ENCODE results near the gene SRD5A1. TPM values are rescaled to one million over a fixed set of nuclear protein-coding genes. Genes with fewer than 3 reads are reported as not detected.

The SRD5A1 gene
- total and polyA plus RNA-seq, 2 of the 8 experiments (the other 6 are each of a cell fraction or from before 2014, with no cell fraction given) = 34.7 to 42.4 TPM

- no peaks in the 10 kb centered on the region for H3K23me2 ChIP-seq (ENCODE audit: low read depth, low read length)
- 79% methylated on average over 14 of the region's 14 CpGs; no CpG with 5 or more reads in 1 of the 2 experiments for WGBS, 2 experiments (ENCODE audit: extremely low coverage in 1 of 2, insufficient coverage in 1 of 2, insufficient read length in 1 of 2, insufficient replicate concordance in 2 of 2, low coverage in 1 of 2, low lambda C conversion rate in 2 of 2, missing lambda C conversion rate in 1 of 2)
- no peak overlapping the region for H3K27ac ChIP-seq (ENCODE audit: low read depth, low read length)
- no peak overlapping the region for H4K5ac ChIP-seq (ENCODE audit: insufficient read length, low read depth, low read length)
- no peak overlapping the region for H2BK20ac ChIP-seq (ENCODE audit: low read length)
- H3K4ac ChIP-seq (replicated peaks; ENCODE audit: insufficient read length, low read depth, low read length) = no peak overlapping the region
- FAIRE-seq = no peak
- no peak overlapping the region for H3K23ac ChIP-seq (ENCODE audit: insufficient read length)
- H3K56ac ChIP-seq (replicated peaks; ENCODE audit: insufficient read length, low read depth, low read length) = no peak overlapping the region
- no peak overlapping the region for H4K8ac ChIP-seq (ENCODE audit: extremely low read depth, insufficient read depth, low read length)
- no peak overlapping the region for H3K18ac ChIP-seq (ENCODE audit: extremely low read depth, low read length)
- no peak overlapping the region for H2BK120ac ChIP-seq (replicated peaks; ENCODE audit: low read depth, low read length)
- no peak overlapping the region for H2BK5ac ChIP-seq (ENCODE audit: low read depth, low read length)
- no peak overlapping the region for H2AK5ac ChIP-seq (ENCODE audit: low read depth, low read length)
- H3K36me3 ChIP-seq (ENCODE audit: control insufficient read depth in 2 of 4, insufficient read depth in 4 of 4, low read length in 3 of 4) = no peaks in the 10 kb centered on the region
- H3K4me1 ChIP-seq (replicated peaks in 1 of 4; ENCODE audit: control insufficient read depth in 3 of 4, insufficient read depth in 4 of 4, low read length in 3 of 4) = peaks cover 3 to 11% (median 7%) of the 10 kb centered on the region in 4 experiments; a peak in 6 of 7 replicates
- H3K79me2 ChIP-seq (ENCODE audit: control insufficient read depth in 1 of 2, insufficient read depth in 2 of 2, low read length in 2 of 2) = peaks cover 17 to 96% of the 10 kb centered on the region in 2 experiments
- POLR2A ChIA-PET (ENCODE audit: partially characterized antibody) = interaction anchor here (1.0 to 1.9 kb wide), 2 partner anchors 12 to 14 kb away, joined by 3 to 5 read pairs; no protein-coding TSS in a partner anchor
- no peaks in the 10 kb centered on the region for H3K27me3 ChIP-seq (replicated peaks in 1 of 4; ENCODE audit: control insufficient read depth in 3 of 4, extremely low read depth in 1 of 4, insufficient read depth in 3 of 4, low read length in 3 of 4)
- H2BK15ac ChIP-seq (ENCODE audit: low read length) = no peak overlapping the region
- CTCF ChIA-PET (ENCODE audit: partially characterized antibody) = interaction anchor here (1.2 to 4.1 kb wide), 4 partner anchors 9 to 266 kb away, joined by 3 to 25 read pairs (median 4); no protein-coding TSS in a partner anchor
- no peak overlapping the region for H2BK12ac ChIP-seq (ENCODE audit: low read depth, low read length)
- no peak overlapping the region for H2AFZ ChIP-seq (ENCODE audit: low read length)
- no peak overlapping the region for H4K91ac ChIP-seq (replicated peaks; ENCODE audit: insufficient read length, low read length)
- H3K9ac ChIP-seq (replicated peaks in 1 of 4; ENCODE audit: extremely low read depth in 1 of 4, low read depth in 3 of 4, low read length in 3 of 4) = no peak overlapping the region
- H4K20me1 ChIP-seq (replicated peaks in 1 of 2; ENCODE audit: control insufficient read depth in 1 of 2, insufficient read depth in 2 of 2, low read length in 2 of 2) = peaks cover 32 to 65% of the 10 kb centered on the region in 2 experiments
- peaks cover 44% of the 10 kb centered on the region for H3K79me1 ChIP-seq (ENCODE audit: low read depth, low read length)
- no peak overlapping the region for H3K14ac ChIP-seq (ENCODE audit: insufficient read length)
- no peak for DNase-seq (ENCODE audit: low read depth in 1 of 2, low spot score in 2 of 2)
- H3K9me3 ChIP-seq (ENCODE audit: insufficient read depth in 2 of 2, low read depth in 1 of 2, low read length in 1 of 2) = no peaks in the 10 kb centered on the region
- no peak for TF ChIP-seq RNF2 (IDR thresholded peaks at IDR 0.05; ENCODE audit: borderline replicate concordance, low read depth, low read length, missing control alignments, poor library complexity, severe bottlenecking)
- TF ChIP-seq BCL11A (IDR thresholded peaks at IDR 0.05; ENCODE audit: low read depth in 2 of 2, low read length in 2 of 2) = no peak
- TF ChIP-seq CHD1 (IDR thresholded peaks at IDR 0.05; ENCODE audit: low read depth, low read length) = no peak
- no peak overlapping the region for H3K4me2 ChIP-seq (ENCODE audit: insufficient read depth in 1 of 2, low read depth in 2 of 2, low read length in 2 of 2)
- no peak overlapping the region for H3K4me3 ChIP-seq (ENCODE audit: extremely low read depth in 1 of 4, insufficient read depth in 2 of 4, low read depth in 3 of 4, low read length in 4 of 4)
Observed at GRCh38 chr5:6723122-6723815, 90.0 kb downstream of the SRD5A1 start.

All from H1 (cell line).